ENCODE data around the gene DSC1. TPM values are rescaled to one million over a fixed set of nuclear protein-coding genes. Genes with fewer than 3 reads are reported as not detected.

Gene DSC1
- total RNA-seq, 1 experiment from 2014 or later, result not detected

DNA sequence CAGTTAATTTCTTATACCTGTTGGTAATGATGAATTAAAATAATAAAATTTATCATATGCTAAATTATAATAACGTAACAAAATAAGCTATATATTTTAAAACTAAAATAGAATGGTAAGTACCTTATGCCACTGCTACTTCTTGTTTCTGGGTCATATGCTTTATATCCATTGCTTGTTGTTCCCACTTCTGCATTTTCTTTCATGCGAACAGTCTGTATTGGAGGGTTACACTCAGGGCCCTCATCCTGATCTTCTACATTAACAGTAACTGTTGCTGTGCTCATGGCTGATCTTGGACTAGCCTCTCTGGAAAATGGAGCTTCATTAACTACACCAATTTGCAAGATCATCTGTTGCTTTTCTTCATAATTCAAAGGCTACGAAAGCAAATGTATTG, 82.7 kb downstream of the DSC1 start:
- Histone ChIP-seq H3K9ac (ENCODE audit: low read length) (no peak overlapping the region), H2AFZ (ENCODE audit: low read depth, low read length, poor library complexity, severe bottlenecking) (no peak overlapping the region), H3K79me2 (ENCODE audit: insufficient read depth, low read length) (no peaks in the 10 kb centered on the region), H3K9me3 (ENCODE audit: control insufficient read depth in 1 of 2, insufficient read depth in 1 of 2, low read depth in 1 of 2, low read length in 2 of 2) (no peaks in the 10 kb centered on the region), H3K27ac (ENCODE audit: low read depth, low read length) (no peak overlapping the region), H3K36me3 (ENCODE audit: control insufficient read depth in 1 of 2, insufficient read depth in 2 of 2, low read length in 2 of 2) (peaks cover 0 to 18% of the 10 kb centered on the region in 2 experiments; a peak in 3 of 4 replicates), H3K4me3 (replicated peaks in 1 of 2; ENCODE audit: low read depth in 1 of 2, low read length in 2 of 2) (no peak overlapping the region), H3K4me1 (ENCODE audit: control insufficient read depth in 1 of 2, insufficient read depth in 2 of 2, low read length in 2 of 2) (no peaks in the 10 kb centered on the region), H3K4me2 (ENCODE audit: low read length) (no peak overlapping the region), H4K20me1 (ENCODE audit: insufficient read depth) (no peaks in the 10 kb centered on the region), H3K27me3 (ENCODE audit: insufficient read depth, low read length) (no peaks in the 10 kb centered on the region), H3K9me2 (ENCODE audit: insufficient read depth) (no peaks in the 10 kb centered on the region)
- no TSS peak for BruUV-seq (replicated peaks)
- ATAC-seq, result no peak
- no peak for DNase-seq (ENCODE audit: low read depth, low spot score)
- RAD21 ChIA-PET (ENCODE audit: low non-redundant PET in 1 of 2, low total read pairs in 2 of 2, uncharacterized antibody in 2 of 2, unreplicated experiment in 2 of 2), result no interaction called here
- CTCF ChIA-PET, result no interaction called here
- TF ChIP-seq SIN3A (IDR thresholded peaks at IDR 0.05; ENCODE audit: low read depth) (no peak), SRF (IDR thresholded peaks at IDR 0.05; ENCODE audit: low read depth) (no peak), ZNF274 (IDR thresholded peaks at IDR 0.05; ENCODE audit: low read depth, low read length) (no peak), YY1 (IDR thresholded peaks at IDR 0.05; ENCODE audit: extremely low read depth, insufficient replicate concordance, low read depth, low read length) (no peak), EZH2 (IDR thresholded peaks at IDR 0.05) (no peak), FOSL1 (IDR thresholded peaks at IDR 0.05; ENCODE audit: low read depth) (no peak), POLR2AphosphoS5 (IDR thresholded peaks at IDR 0.05; ENCODE audit: low read depth, low read length) (no peak), EGR1 (IDR thresholded peaks at IDR 0.05; ENCODE audit: low read depth) (no peak), CEBPB (IDR thresholded peaks at IDR 0.05; ENCODE audit: low read depth) (no peak), RAD21 (IDR thresholded peaks at IDR 0.05; ENCODE audit: low read depth) (no peak)
- TF ChIP-seq, protein P1, sequence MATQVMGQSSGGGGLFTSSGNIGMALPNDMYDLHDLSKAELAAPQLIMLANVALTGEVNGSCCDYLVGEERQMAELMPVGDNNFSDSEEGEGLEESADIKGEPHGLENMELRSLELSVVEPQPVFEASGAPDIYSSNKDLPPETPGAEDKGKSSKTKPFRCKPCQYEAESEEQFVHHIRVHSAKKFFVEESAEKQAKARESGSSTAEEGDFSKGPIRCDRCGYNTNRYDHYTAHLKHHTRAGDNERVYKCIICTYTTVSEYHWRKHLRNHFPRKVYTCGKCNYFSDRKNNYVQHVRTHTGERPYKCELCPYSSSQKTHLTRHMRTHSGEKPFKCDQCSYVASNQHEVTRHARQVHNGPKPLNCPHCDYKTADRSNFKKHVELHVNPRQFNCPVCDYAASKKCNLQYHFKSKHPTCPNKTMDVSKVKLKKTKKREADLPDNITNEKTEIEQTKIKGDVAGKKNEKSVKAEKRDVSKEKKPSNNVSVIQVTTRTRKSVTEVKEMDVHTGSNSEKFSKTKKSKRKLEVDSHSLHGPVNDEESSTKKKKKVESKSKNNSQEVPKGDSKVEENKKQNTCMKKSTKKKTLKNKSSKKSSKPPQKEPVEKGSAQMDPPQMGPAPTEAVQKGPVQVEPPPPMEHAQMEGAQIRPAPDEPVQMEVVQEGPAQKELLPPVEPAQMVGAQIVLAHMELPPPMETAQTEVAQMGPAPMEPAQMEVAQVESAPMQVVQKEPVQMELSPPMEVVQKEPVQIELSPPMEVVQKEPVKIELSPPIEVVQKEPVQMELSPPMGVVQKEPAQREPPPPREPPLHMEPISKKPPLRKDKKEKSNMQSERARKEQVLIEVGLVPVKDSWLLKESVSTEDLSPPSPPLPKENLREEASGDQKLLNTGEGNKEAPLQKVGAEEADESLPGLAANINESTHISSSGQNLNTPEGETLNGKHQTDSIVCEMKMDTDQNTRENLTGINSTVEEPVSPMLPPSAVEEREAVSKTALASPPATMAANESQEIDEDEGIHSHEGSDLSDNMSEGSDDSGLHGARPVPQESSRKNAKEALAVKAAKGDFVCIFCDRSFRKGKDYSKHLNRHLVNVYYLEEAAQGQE (IDR thresholded peaks at IDR 0.05; ENCODE audit: low read depth), result no peak
- TF ChIP-seq, protein P2, sequence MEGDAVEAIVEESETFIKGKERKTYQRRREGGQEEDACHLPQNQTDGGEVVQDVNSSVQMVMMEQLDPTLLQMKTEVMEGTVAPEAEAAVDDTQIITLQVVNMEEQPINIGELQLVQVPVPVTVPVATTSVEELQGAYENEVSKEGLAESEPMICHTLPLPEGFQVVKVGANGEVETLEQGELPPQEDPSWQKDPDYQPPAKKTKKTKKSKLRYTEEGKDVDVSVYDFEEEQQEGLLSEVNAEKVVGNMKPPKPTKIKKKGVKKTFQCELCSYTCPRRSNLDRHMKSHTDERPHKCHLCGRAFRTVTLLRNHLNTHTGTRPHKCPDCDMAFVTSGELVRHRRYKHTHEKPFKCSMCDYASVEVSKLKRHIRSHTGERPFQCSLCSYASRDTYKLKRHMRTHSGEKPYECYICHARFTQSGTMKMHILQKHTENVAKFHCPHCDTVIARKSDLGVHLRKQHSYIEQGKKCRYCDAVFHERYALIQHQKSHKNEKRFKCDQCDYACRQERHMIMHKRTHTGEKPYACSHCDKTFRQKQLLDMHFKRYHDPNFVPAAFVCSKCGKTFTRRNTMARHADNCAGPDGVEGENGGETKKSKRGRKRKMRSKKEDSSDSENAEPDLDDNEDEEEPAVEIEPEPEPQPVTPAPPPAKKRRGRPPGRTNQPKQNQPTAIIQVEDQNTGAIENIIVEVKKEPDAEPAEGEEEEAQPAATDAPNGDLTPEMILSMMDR (IDR thresholded peaks at IDR 0.05 in 2 of 3, conservative IDR thresholded peaks at IDR 0.05 in 1 of 3; ENCODE audit: borderline replicate concordance in 1 of 3, insufficient read depth in 1 of 3, low read depth in 2 of 3, low read length in 2 of 3), result no peak
- TF ChIP-seq, protein P3, sequence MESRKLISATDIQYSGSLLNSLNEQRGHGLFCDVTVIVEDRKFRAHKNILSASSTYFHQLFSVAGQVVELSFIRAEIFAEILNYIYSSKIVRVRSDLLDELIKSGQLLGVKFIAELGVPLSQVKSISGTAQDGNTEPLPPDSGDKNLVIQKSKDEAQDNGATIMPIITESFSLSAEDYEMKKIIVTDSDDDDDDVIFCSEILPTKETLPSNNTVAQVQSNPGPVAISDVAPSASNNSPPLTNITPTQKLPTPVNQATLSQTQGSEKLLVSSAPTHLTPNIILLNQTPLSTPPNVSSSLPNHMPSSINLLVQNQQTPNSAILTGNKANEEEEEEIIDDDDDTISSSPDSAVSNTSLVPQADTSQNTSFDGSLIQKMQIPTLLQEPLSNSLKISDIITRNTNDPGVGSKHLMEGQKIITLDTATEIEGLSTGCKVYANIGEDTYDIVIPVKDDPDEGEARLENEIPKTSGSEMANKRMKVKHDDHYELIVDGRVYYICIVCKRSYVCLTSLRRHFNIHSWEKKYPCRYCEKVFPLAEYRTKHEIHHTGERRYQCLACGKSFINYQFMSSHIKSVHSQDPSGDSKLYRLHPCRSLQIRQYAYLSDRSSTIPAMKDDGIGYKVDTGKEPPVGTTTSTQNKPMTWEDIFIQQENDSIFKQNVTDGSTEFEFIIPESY (IDR thresholded peaks at IDR 0.05; ENCODE audit: extremely low read depth, insufficient replicate concordance, low read length), result no peak
- TF ChIP-seq, protein P4, sequence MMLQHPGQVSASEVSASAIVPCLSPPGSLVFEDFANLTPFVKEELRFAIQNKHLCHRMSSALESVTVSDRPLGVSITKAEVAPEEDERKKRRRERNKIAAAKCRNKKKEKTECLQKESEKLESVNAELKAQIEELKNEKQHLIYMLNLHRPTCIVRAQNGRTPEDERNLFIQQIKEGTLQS (IDR thresholded peaks at IDR 0.05), result no peak
- POLR2A ChIA-PET, result no interaction called here
- intact Hi-C loops (cut with micrococcal nuclease), result no loop called here

Measured in HCT116 (cell line).